Immature natural killer cell (primary cell): ENCODE results near the gene KIAA1143. TPM values are rescaled to one million over a fixed set of nuclear protein-coding genes. Genes with fewer than 3 reads are reported as not detected.
A peak's percentile ranks its signal among the peaks of the same experiment; 100 is the strongest.

Experiments
- DNase-seq, 3 donors: peaks; one replicate each; pipeline ENCODE4 v3.0.0; 2022; ENCODE audit warnings: mixed read lengths in 1 of 3
- H3K27ac Mint-ChIP-seq, 6 donors: one replicate each; pipeline ENCODE4 v1.8.0; 2020; ENCODE audit warnings: mixed read lengths in 6 of 6, mild to moderate bottlenecking in 5 of 6, inconsistent platforms in 4 of 6, moderate library complexity in 3 of 6
- H3K27me3 Mint-ChIP-seq, 3 donors: one replicate each; pipeline ENCODE4 v1.8.0; 2020 to 2021; ENCODE audit warnings: low read depth in 3 of 3, mild to moderate bottlenecking in 3 of 3, mixed read lengths in 3 of 3, moderate library complexity in 3 of 3, inconsistent platforms in 1 of 3
- H3K36me3 Mint-ChIP-seq, 3 donors: one replicate each; pipeline ENCODE4 v1.8.0; 2020; ENCODE audit warnings: mixed read lengths in 3 of 3, inconsistent platforms in 2 of 3, mild to moderate bottlenecking in 2 of 3
- H3K4me1 Mint-ChIP-seq, 2 donors: one replicate each; pipeline ENCODE4 v1.8.0; 2020; ENCODE audit warnings: inconsistent platforms in 2 of 2, mild to moderate bottlenecking in 2 of 2, mixed read lengths in 2 of 2, moderate library complexity in 1 of 2
- H3K4me3 Mint-ChIP-seq, 5 donors: one replicate each; pipeline ENCODE4 v1.8.0; 2020; ENCODE audit warnings: mild to moderate bottlenecking in 5 of 5, mixed read lengths in 5 of 5, inconsistent platforms in 3 of 5, moderate library complexity in 3 of 5
- H3K9me3 Mint-ChIP-seq, 6 donors: one replicate each; pipeline ENCODE4 v1.8.0; 2020; ENCODE audit warnings: mild to moderate bottlenecking in 6 of 6, mixed read lengths in 6 of 6, inconsistent platforms in 4 of 6, moderate library complexity in 3 of 6
- polyA plus RNA-seq, 3 donors: library from polyadenylated mRNA; unstranded; fragments of 300-500 nt; fragmentation: Illumina TruSeq; gene quantifications; one replicate each; pipeline ENCODE4 v1.2.3, GENCODE V29; 2021

The KIAA1143 gene
- polyA plus RNA-seq, 3 donors from 2014 or later, result 10.5 to 37.5 (median 31.1) TPM

GRCh38 chr3:44729384-44729910 is 32.0 kb downstream of the KIAA1143 start, which contains the start of gene ZNF501:
Gene ZNF501, plus strand, starts transcription at chr3:44729635. Its CDS starts 4,787 bp downstream, at chr3:44734422.
- H3K27me3 Mint-ChIP-seq, result peaks cover 2 to 7% (median 6%) of the 10 kb centered on the region in 3 donors
- peak within 1 kb of the TSS; percentile 81 to 94 (median 86) for H3K27ac Mint-ChIP-seq
- peaks cover 17 to 30% of the 10 kb centered on the region in 2 donors for H3K4me1 Mint-ChIP-seq
- peak; percentile 80 to 85 (median 84) for DNase-seq
- peaks cover 56 to 65% (median 57%) of the 10 kb centered on the region in 3 donors for H3K36me3 Mint-ChIP-seq
- peak within 1 kb of the TSS; percentile 92 to 95 (median 95) for H3K4me3 Mint-ChIP-seq
- H3K9me3 Mint-ChIP-seq, result peaks cover 54 to 90% (median 78%) of the 10 kb centered on the region in 6 donors

- Mint-ChIP-seq H3K9me3 (peaks cover 57 to 92% (median 86%) of the 10 kb centered on the region in 6 donors), H3K27ac (no peak overlapping the region), H3K27me3 (peaks cover 5% of the 10 kb centered on the region in 3 donors), H3K4me3 (no peak overlapping the region), H3K4me1 (no peaks in the 10 kb centered on the region), H3K36me3 (peaks cover 56 to 63% (median 59%) of the 10 kb centered on the region in 3 donors)
- DNase-seq, result no peak
Observed at GRCh38 chr3:44722103-44722401, 39.4 kb downstream of the KIAA1143 start.

GRCh38 chr3:44721231-44722102 is 40.0 kb downstream of the KIAA1143 start:
- Mint-ChIP-seq H3K9me3 (peaks cover 55 to 96% (median 89%) of the 10 kb centered on the region in 6 donors), H3K27ac (no peak overlapping the region)
- no peak for DNase-seq

GRCh38 chr3:44712455-44713075 is 48.9 kb downstream of the KIAA1143 start, which contains the start of gene ZNF502:
Gene ZNF502, plus strand, starts transcription at chr3:44712660. Its CDS starts 7,602 bp downstream, at chr3:44720262.
- peaks cover 17% of the 10 kb centered on the region in 2 donors for H3K4me1 Mint-ChIP-seq
- peak within 1 kb of the TSS; percentile 88 to 95 (median 95) for H3K4me3 Mint-ChIP-seq
- DNase-seq, result peak; percentile 65 to 73 (median 71)
- peak within 1 kb of the TSS; percentile 62 to 90 (median 78) for H3K27ac Mint-ChIP-seq
- peaks cover 25 to 46% (median 35%) of the 10 kb centered on the region in 6 donors for H3K9me3 Mint-ChIP-seq
- H3K27me3 Mint-ChIP-seq, result peaks cover 3 to 7% (median 6%) of the 10 kb centered on the region in 3 donors
- peaks cover 14 to 44% (median 44%) of the 10 kb centered on the region in 3 donors for H3K36me3 Mint-ChIP-seq

More at GRCh38 chr3:44721231-44722102, 40.0 kb downstream of the KIAA1143 start:
- Mint-ChIP-seq H3K36me3 (peaks cover 60 to 68% (median 64%) of the 10 kb centered on the region in 3 donors), H3K4me1 (no peaks in the 10 kb centered on the region), H3K4me3 (no peak overlapping the region), H3K27me3 (peaks cover 5% of the 10 kb centered on the region in 3 donors)

Other genes starting within 250 kb of the KIAA1143 start
- 1 to 10 TPM in 2 of 3 donors, under 1 TPM in 1; 0.88 to 4.5 (median 4.2) TPM for gene ZKSCAN7, start 206.4 kb downstream of the KIAA1143 start, polyA plus RNA-seq
- gene ZNF660, start 176.7 kb downstream of the KIAA1143 start, polyA plus RNA-seq, result 1 to 10 TPM in 2 of 3 donors, not detected in 1; 1.9 to 2.6 TPM
- gene ZNF197, start 136.6 kb downstream of the KIAA1143 start, polyA plus RNA-seq, result 1 to 10 TPM; 4.6 to 7.5 (median 4.9) TPM
- 1 to 10 TPM; 4.7 to 8.1 (median 6.5) TPM for gene ZNF35, start 112.9 kb downstream of the KIAA1143 start, polyA plus RNA-seq
- gene ZNF502, start 49.0 kb downstream of the KIAA1143 start, polyA plus RNA-seq, result 1 to 10 TPM; 3.3 to 3.6 (median 3.6) TPM
- gene ZNF501, start 32.0 kb downstream of the KIAA1143 start, polyA plus RNA-seq, result 1 to 10 TPM; 1.8 to 3.3 (median 2.3) TPM
- under 1 TPM in 2 of 3 donors, not detected in 1; 0.29 to 0.56 TPM for gene KIF15, start 175 bp upstream of the KIAA1143 start, polyA plus RNA-seq
- 10 to 100 TPM; 27.9 to 54.2 (median 43.3) TPM for gene TMEM42, start 100.3 kb upstream of the KIAA1143 start, polyA plus RNA-seq
- under 1 TPM in 1 of 3 donors, not detected in 2; 0.15 TPM for gene TGM4, start 113.0 kb upstream of the KIAA1143 start, polyA plus RNA-seq
- 10 to 100 TPM; 43.5 to 65.3 (median 46.9) TPM for gene ZDHHC3, start 214.6 kb upstream of the KIAA1143 start, polyA plus RNA-seq
- gene EXOSC7, start 214.6 kb upstream of the KIAA1143 start, polyA plus RNA-seq, result 10 to 100 TPM; 35.0 to 73.2 (median 52.2) TPM